SK-N-MC (cell line): ENCODE measurements around the gene ATP6V0E1.

Source experiments
- EZH2 ChIP-seq: fragments of 200-600 bp; sonication (generic); IDR thresholded peaks from one replicate; pipeline ENCODE4 v1.6.1; 2017; ENCODE audit warnings: antibody characterized with exemption
- POLR2AphosphoS5 ChIP-seq: IDR thresholded peaks from 2 replicates; pipeline ENCODE4 v1.6.1; 2012; ENCODE audit warnings: mild to moderate bottlenecking, low read depth, low read length, borderline replicate concordance

GRCh38 chr5:172952034-172952511, 31.5 kb upstream of the ATP6V0E1 start:
- TF ChIP-seq POLR2AphosphoS5 (no peak), EZH2 (no peak)
